HL-60 (cell line): Measurements from ENCODE around the gene CHST9.

ENCODE experiments used
- CTCF ChIP-seq: IDR thresholded peaks from one replicate; pipeline ENCODE4 v1.5.1; 2011; ENCODE audit warnings: low read length, control low read depth, inconsistent platforms; ENCODE audit not compliant: insufficient read depth
- REST ChIP-seq: IDR thresholded peaks from 2 replicates; pipeline ENCODE4 v1.6.1; 2012; ENCODE audit warnings: low read depth; ENCODE audit not compliant: insufficient replicate concordance

- TF ChIP-seq CTCF, result no peak
- TF ChIP-seq REST, result no peak
These were observed 29.7 kb upstream of the CHST9 start for GRCh38 chr18:27214831-27215230.
